HG03442 (cell line): ENCODE data around the gene RAD51B.
"Not testable (repeated sequence)": the region's sequence is repeated elsewhere in the genome, so short reads cannot be mapped to it uniquely, and the experiment has no call there.

Experiments
- ATAC-seq: cut with Tn5 transposase; IDR thresholded peaks from one replicate; pipeline ENCODE4 v1.9.1; 2021; ENCODE audit warnings: mild to moderate bottlenecking, moderate library complexity; ENCODE audit not compliant: unreplicated experiment

RAD51B gene

DNA sequence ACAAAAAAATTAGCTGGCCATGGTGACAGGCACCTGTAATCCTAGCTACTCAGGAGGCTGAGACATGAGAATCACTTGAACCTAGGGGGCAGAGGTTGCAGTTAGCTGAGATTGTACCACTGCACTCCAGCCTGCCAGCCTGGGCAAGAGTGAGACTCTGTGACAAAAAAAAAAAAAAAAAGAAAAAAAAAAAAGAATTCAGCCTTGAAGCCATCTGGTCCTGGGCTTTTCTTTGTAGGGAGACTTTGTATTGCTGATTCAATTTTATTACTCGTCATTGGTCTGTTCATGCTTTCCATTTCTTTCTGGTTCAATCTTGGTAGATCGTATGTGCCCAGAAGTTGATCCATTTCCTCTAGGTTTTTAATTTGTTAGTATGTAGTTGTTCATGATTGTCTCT lies 243.1 kb downstream of the RAD51B start:
- ATAC-seq, result no peak

DNA sequence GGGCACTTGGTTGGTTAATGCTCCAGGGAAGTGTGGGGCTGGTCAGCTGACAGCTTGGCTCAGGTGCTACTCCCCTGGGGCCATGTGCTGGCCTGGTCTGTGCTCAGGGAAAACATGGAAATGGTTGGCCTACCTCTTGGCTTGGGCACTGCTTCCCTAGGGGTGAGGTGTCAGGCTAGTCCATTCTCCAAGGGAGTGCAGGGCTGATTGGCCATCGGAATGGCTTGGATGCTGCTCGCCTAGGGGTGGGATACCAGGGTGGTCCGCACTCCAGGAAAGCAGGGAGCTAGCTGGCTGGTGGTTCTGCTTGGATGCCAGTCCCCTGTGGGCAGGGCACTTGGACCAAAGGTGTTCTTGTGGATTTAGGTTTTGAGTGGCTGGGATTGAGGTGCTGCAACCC lies 245.7 kb downstream of the RAD51B start:
- ATAC-seq, result no peak

DNA sequence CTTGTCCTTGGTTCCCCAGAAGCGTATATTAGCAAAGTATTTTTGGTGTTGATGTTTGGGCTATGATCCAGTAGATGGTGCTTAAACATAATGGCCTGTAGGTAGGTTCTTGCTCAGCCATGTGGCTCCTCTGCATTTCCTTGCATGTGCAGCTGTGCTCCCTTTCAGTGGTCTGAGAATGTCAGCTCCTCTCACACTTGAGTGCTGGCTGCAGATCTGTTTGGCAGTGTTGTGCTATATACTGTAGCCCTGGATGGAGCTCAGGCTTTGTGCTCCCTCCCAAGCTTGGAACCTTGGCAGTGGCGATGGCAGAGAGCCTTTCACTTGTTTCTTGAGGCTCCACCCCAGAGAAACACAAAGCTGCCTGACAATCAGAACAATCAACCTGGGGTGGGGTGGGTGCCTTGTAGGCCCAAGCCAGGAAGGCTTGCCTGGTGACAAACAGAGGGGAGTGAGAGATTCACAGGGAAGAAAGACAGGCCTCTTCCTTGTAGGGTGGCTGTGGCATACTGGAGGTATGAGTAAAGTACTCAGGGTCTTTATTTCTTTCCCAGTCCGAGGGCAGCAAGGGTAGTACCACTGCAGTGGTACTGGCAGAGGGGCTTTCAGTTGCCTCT lies 255.3 kb downstream of the RAD51B start:
- ATAC-seq, result no peak

DNA sequence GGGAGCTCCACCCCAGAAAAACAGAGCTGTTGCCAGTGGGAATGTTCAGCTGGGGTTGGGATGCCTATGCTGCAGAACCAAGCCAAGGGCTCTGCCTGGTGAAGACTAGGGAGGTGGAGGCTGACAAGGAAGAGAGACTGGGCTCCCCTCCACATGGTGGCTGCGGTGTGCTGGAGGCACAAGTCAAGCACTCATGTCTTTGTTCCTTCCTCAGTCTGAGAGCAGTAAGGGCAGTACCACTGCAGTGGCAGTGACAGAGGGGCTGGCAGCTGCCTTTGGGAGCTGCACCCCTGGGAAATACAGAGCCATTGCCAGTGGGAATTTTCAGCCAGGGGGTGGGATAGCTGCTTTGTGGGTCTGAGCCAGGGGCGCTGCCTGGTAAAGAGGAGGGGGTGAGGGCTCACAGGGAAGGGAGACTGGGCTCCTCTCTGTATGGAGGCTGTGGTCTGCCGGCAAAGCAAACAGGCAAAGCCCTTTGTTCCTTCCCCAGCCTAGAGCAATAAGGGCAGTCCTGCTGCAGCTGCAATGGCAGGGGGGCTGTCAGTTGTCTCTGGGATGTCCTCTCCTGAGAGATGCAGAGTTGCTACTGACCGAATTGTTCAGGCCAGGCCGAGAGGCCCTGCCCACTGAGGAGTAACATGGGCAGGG lies 255.9 kb downstream of the RAD51B start:
- ATAC-seq, result no peak

DNA sequence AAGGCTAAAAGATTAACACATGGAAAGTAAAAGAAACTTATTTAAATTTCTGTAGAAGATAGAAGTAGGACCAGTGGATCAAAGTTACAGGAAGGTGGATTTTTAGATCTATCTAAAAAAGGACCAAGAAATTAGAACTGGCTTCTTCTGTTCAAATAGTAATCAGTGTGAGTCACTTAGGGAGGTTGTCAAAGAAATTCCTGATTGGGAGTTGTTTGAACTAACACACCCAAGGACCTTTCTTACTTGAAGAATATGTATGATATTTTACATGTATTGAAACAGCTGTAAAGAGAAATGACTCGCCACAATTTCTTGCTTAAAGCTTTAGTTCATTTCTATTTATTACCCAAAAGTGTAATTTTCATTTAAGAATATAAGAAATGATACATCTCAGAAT lies 256.9 kb downstream of the RAD51B start:
- no peak for ATAC-seq

DNA sequence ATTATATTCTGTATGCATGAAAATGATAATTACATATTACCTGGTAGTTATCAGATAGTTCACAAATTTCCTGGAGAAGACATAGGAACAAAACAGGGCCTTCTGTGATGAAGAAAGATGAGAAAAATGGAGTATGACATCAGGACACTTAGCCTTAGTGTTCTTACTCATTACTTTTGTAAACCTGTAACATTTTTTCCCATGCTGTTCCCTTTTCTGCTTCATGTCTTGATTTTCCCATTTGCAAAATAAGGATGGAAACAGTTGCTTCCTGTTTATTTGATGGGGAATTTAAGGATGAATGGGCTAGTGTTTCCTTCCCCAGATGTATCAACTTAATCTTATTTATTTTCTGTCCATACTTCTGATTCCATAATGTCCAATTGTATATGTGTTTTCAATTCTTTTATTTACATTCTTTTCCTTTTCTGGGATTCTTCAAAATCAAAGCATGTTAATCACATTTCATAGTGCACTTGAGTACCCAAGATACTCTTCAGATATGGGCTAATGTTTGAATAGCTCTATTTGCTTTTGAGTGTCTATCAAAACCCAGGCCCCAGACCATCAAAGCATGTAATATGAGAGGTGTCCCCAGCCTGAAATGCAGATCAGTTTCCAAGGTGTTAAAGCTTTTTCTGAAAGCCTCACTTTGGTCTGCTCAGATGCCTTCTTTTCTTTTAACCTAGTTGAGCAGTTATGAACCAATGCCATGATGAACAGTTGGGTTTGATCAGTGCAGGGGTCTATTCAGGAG lies 260.5 kb downstream of the RAD51B start:
- ATAC-seq, result no peak

DNA sequence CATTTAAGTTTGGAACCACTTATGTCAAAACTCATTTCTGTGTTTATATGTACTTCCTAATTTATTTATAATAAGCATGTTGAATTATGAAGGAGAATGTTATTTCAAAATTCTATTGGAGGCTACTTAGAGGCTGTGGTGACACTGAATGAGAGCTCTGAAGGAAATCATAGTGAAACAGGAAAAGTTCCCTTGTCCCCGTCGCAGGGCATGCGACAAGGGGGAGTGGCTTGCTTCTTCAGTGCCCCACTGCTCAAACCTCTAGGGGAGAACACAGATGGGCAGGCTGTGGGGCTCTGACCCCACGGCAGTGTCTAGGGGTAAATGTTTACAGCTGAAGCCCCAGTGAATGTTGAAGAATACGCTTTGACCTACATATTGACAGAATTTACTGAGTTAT lies 261.9 kb downstream of the RAD51B start:
- ATAC-seq, result no peak

DNA sequence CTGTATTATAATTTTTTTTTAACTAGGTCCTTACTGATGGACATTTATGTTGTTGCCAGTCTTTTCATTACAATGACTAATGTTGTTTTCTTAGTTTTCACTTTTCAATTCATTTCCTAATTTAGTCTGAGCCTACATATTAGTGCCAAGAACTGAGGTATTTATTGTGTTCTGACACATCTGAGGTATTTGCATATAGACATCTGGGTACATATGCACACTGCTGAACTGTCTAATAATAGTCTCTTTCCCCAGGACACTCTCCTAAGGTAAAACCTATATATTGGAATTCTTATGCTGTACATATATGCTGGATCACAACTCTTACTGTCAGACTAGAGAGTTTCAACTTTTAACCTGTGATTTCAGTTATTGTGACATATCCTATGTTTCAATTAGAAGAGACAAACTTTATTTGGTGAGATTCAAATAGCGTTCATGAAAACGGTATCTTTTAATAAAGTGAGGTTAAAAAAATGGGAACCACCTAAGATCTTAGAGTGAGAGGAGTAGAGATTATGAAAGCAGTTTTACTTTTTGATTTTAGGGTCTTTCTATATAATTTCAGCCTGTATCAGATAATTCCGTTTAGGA lies 263.2 kb downstream of the RAD51B start:
- ATAC-seq, result no peak

DNA sequence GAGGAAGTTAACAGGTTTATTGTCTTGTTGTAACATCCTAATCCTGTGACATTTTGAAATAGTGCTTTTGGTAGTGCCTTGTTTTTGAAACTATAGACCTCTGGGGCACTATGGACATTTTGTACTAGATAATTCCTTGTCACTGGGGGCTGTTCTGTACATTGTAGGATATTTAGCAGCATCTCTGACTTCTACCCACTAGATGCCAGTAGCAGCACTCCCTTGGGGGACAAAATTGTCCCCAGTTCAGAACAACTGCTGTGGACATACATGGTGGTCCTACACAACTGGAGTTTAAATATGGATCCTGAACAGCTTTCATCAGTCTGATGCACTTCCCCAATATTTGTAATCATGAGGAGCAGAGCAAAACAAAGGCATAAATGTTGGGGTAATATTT lies 264.7 kb downstream of the RAD51B start:
- no peak for ATAC-seq

DNA sequence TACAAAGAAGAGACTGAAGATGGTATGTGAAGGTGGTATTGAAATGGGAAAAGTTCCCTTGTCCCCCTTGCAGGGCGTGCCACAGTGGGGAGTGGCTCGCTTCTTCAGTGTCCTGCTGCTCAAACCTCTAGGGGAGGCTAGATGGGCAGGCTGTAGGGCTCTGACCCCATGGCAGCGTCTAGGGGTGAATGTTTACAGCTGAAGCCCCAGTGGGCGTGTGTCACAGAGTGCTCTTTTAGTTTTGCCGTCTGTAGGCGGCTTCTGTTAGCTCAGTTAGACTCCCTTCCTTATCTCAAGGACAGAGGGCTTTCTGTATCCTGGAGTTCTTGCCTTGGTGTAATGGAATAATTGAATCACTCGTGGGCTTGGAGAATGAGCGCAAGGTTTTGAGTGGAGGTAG lies 266.2 kb downstream of the RAD51B start:
- ATAC-seq, result no peak

DNA sequence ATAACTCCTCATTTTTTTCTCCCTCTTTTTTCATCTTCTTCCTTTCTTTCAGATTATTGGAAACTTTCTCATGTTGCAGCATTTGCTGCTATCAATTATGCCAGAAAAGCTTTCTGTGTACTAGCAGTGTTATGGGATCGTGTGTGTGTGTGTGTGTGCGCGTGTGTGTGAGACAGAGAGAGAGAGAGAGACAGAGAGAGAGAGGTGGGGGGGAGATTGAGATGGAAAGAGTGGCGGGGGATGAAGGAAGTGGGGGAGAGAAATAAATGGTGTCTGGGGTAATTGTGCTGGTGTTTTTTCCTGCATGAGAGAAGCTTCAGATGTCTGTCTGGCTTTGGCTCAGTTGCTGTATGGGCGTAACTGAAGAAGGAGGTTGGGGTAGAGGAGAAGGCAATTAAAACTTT lies 268.9 kb downstream of the RAD51B start:
- ATAC-seq, result no peak

DNA sequence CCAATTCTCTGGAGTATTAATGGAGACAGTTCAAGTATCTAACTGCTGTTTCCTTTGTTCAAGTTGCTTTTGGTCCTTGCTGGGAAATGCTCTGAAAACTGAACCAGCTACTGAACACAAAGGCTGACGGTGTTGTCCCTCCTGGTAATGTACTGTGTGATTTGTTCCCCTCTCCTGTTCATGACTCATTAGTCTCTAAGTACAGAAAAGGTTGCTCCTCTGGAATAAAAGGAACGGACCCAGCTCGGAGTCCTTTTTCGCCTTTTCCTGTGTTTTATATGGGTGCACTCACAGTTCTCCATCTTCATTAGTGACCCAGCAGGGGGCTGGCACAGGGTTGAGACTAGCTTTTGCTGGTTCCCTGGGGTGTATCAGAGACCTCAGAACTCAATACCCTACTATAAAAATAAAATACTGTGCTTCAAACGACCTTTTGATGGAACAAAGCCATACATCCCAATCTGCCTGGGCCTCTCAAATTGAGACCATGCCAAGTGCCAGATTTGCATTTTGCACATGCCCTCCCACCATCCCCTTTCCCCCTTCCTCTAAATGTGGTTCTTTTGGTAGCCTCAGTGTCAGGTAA lies 269.7 kb downstream of the RAD51B start:
- no peak for ATAC-seq

DNA sequence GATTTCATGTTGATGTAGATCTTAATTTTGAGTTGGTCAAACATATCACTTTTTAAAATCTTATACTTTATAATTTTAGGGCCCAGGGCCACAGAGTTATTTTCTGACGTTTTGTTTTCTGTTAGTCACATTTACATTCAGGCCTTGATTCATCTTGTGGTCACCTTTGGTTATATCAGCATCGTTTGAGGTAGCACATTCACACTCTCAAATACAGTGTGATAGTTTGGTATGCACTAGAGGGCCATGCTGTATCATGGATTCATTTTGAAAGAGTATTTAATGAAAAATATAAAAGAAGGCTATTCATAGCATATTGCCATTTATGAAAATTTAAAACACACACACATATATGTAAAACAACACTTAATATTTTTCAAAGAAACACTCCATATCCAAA lies 274.6 kb downstream of the RAD51B start:
- ATAC-seq, result no peak

DNA sequence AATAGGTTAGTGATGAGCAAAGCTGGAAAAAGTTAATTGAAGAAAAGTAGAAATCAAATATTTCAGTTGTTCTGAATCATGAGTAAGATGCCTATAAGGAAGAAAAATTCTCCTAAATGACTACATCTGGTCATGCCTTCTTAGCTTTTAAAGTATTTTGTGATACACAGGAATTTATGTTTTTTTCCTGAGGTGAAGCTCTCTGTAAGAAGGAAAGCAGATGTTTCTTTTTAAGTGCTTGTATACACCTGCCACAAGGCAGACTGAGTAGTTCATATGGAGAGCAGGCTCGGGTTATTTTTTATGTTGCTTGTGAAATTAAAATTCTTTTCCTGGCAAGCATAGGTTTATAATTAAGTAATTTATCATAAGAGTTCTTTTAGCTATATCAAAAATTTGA lies 275.2 kb downstream of the RAD51B start:
- ATAC-seq, result no peak

DNA sequence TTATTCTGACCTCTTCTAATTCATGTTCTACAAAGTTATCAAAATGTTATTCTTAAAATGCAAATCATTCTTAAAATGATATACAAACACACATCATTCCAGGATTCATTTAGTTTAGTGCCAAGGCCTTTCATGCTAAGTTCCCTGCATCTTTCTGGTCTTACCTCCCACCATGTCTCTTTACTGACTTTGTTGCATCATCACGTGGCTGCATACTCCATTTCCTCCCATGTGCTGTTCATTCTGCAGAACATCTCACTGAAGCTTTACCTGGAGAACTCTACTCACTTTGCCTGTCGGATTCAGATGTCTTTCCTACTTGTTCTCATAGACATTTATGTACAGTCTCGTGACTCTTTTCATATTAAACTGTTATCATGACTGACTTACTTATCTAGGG lies 278.1 kb downstream of the RAD51B start:
- no peak for ATAC-seq

DNA sequence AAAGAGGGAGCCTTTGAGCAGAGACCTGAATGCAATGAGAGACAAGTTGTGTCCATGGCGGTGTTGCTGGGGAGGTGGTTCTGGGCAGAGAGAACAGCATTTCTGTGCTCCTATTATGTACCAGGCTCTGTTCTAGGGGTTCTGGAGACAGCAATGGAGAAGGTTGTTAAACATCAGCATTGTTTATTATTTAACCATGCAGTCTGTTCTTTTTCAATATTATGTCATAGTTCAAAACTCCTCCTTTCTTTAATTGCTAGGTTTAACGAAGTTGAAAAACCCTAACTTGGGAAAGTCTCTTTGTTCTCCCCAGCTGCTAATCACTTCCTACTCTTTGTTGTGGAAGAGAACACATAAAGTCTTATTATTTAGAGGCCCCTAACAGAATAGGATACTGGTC lies 279.3 kb downstream of the RAD51B start:
- ATAC-seq, result no peak

DNA sequence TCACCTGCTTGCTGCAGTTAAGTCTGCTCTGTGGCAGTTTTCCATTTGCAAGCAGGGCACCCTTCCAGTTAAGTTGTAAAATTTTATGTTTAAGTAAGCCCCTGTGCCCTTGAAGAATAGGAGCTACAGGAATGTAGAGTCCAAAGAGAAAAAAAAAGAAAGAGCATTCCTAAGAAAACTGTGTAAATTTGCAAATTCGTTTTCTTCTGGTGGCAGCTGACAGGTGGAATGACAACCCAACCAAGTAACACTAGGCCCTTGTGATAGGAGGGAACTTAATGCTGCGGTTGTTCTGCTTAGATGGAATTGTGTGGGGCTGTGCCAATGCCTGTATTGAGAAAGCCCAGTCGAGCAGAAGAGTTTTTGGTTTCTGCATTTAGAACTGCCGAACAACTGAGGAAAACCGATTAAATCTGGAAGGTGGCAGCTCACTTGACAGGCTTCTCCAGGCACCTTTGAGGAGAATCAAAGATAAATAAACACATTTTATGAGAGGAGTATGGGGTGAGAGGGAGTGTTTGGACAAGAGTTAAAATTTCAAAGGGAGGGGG lies 280.0 kb downstream of the RAD51B start:
- ATAC-seq, result no peak

DNA sequence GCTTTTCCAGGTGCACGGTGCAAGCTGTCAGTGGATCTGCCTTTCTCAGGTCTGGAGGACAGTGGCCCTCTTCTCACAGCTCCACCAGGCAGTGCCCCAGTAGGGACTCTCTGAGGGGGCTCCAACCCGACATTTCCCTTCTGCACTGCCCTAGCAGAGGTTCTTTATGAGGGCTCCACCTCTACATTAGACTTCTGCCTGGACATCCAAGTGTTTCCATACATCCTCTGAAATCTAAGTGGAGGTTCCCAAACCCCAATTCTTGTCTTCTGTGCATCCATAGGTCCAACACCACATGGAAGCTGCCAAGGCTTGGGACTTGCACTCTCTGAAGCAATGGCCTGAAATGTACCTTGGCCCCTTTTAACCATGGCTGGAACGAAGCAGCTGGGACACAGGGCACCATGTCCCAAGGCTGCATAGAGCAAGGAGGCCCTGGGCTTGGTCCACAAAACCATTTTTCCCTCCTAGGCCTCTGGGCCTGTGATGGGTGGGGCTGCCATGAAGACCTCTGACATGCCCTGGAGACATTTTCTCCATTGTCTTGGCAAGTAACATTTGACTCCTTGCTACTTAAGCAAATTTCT lies 282.2 kb downstream of the RAD51B start:
- ATAC-seq, result not testable (repeated sequence)

DNA sequence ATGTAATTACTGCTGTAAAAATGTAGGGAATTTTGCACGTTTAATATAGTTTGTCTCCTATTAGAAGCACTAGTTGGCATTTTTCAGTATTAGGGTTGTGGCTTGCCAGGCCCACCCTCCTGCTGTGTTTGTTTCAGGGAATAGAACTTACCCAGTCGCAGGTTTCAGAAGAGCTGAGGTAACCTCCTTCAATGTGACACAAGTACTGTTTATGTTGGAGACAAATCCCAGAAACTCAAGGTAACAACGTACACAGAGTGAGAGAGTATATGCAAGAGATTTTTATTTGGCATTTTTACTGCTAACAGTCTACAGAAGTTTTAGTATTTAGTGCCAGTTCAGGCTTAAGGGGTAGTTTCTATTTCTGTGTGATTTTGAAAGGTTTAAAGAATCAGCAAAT lies 284.3 kb downstream of the RAD51B start:
- ATAC-seq, result no peak

DNA sequence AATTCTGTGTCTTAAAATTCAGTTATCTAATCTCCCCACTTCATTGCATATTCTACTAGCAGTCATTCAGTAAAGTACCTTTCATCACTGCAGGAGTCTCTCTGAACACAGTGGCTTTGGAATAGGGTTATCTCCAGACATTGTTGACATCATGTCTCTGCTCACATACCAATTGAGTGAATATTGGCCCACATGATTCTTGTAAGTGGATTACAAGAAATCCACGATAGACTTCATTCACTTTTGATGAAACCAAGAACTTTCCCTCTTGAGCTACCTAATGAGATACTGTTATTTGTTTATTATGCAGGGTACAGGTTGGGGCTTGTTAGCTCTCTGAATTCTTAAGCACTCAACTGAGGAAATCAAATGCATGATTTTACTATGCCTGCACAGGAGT lies 284.9 kb downstream of the RAD51B start:
- no peak for ATAC-seq

DNA sequence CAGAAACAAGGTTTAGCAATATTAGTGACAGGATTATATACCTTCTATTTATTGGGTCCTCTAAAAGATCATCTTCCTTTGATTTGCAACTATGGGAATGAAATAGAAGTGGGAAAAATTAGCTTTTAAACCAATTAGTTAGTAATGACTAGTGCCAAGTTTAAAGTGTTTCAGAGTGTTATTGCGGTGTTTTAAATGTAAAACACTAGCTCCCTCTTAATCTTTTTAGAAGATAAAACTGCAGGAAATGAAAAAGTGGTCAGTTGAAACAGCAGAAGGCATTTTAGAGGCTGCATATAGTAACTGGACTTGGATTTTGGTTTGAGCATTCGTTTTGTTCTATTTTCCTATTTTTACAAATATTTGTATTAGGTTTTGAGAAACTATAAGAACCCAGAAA lies 286.2 kb downstream of the RAD51B start:
- no peak for ATAC-seq
